OCI-LY1 (cell line): ENCODE measurements around the gene FMN1.

Experiments
- H2AFZ ChIP-seq: fragments of 200-600 bp; sonication (generic), shearing (Covaris generic); 2 replicates; pipeline ENCODE4 v1.6.0; 2014; ENCODE audit warnings: antibody characterized with exemption, mild to moderate bottlenecking, low read length
- H3F3A ChIP-seq: fragments of 200-600 bp; sonication (generic), shearing (Covaris generic); 2 replicates; pipeline ENCODE4 v1.6.0; 2014; ENCODE audit warnings: mild to moderate bottlenecking, antibody characterized with exemption, low read length, moderate library complexity; ENCODE audit not compliant: insufficient read depth
- H3K27ac ChIP-seq: fragments of 200-600 bp; sonication (generic); 2 replicates; pipeline ENCODE4 v1.5.1; 2014; ENCODE audit warnings: low read length, mixed run types, mild to moderate bottlenecking, low read depth; ENCODE audit not compliant: poor library complexity, severe bottlenecking
- H3K27me3 ChIP-seq: fragments of 200-600 bp; sonication (generic); 2 replicates; pipeline ENCODE4 v1.6.0; 2014; ENCODE audit warnings: antibody characterized with exemption, mild to moderate bottlenecking, low read length, moderate library complexity; ENCODE audit not compliant: insufficient read depth
- H3K36me3 ChIP-seq: fragments of 200-600 bp; sonication (generic); 2 replicates; pipeline ENCODE4 v1.6.1; 2014; ENCODE audit warnings: mild to moderate bottlenecking, antibody characterized with exemption, low read length, moderate library complexity, mixed read lengths; ENCODE audit not compliant: insufficient read depth
- H3K4me1 ChIP-seq: fragments of 200-600 bp; sonication (generic); 2 replicates; pipeline ENCODE4 v1.5.1; 2014; ENCODE audit warnings: mild to moderate bottlenecking, low read length, moderate library complexity; ENCODE audit not compliant: insufficient read depth, severe bottlenecking
- H3K4me2 ChIP-seq: fragments of 200-600 bp; sonication (generic), shearing (Covaris generic); 2 replicates; pipeline ENCODE4 v1.6.1; 2014; ENCODE audit warnings: low read length
- H3K4me3 ChIP-seq: fragments of 200-600 bp; sonication (generic); 2 replicates; pipeline ENCODE4 v1.5.1; 2014; ENCODE audit warnings: low read length, low read depth, mild to moderate bottlenecking, mixed read lengths; ENCODE audit not compliant: poor library complexity, severe bottlenecking
- H3K79me2 ChIP-seq: fragments of 200-600 bp; shearing (Covaris generic); 2 replicates; pipeline ENCODE4 v1.6.1; 2016; ENCODE audit warnings: mixed run types, low read length, mixed read lengths; ENCODE audit not compliant: insufficient read depth
- H3K9ac ChIP-seq: fragments of 200-600 bp; sonication (generic), shearing (Covaris generic); 2 replicates; pipeline ENCODE4 v1.6.1; 2014; ENCODE audit warnings: mild to moderate bottlenecking, low read length, mixed read lengths
- H3K9me2 ChIP-seq: fragments of 200-600 bp; sonication (generic), shearing (Covaris generic); 2 replicates; pipeline ENCODE4 v1.6.1; 2014; ENCODE audit warnings: low read depth, mild to moderate bottlenecking, low read length, mixed read lengths
- H3K9me3 ChIP-seq: fragments of 200-600 bp; shearing (Covaris generic); 2 replicates; pipeline ENCODE4 v1.6.1; 2014; ENCODE audit warnings: low read length, mixed read lengths
- H4K20me1 ChIP-seq: fragments of 200-600 bp; sonication (generic), shearing (Covaris generic); 2 replicates; pipeline ENCODE4 v1.6.0; 2016; ENCODE audit warnings: mild to moderate bottlenecking, low read length; ENCODE audit not compliant: insufficient read depth
- EZH2 ChIP-seq: fragments of 200-600 bp; sonication (generic), shearing (Covaris generic); IDR thresholded peaks from 2 replicates; pipeline ENCODE4 v1.8.0; 2017; ENCODE audit warnings: borderline replicate concordance, mixed run types, mild to moderate bottlenecking, antibody characterized with exemption, low read length, moderate library complexity, mixed read lengths
- TF ChIP-seq, protein P1 (sequence below): fragments of 200-600 bp; sonication (generic), shearing (Covaris generic); IDR thresholded peaks from 2 replicates; pipeline ENCODE4 v1.5.1; 2017; ENCODE audit warnings: mild to moderate bottlenecking, antibody characterized with exemption, low read length, moderate library complexity, mixed read lengths

The FMN1 gene

DNA sequence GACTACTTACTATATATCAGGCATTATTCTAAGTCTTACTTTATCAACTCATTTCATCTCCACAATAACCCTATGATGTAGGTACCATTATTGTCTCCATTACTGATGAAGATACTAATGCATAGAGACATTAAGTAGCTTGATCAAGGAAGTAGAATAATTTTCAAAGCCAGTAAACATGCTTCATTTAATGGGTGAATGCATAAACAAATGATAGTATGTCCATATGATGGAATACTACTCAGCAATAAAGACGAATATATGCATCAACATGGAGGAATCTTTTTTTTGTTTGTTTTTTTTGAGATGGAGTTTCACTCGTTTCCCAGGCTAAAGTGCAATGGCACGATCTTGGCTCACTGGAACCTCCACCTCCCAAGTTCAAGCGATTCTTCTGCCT is 184.9 kb downstream of the FMN1 start:
- H3K9me2 ChIP-seq: no peaks in the 10 kb centered on the region
- H3K4me2 ChIP-seq: no peak overlapping the region
- H3K4me3 ChIP-seq: no peak overlapping the region
- TF ChIP-seq EZH2: no peak
- TF ChIP-seq, protein P1, sequence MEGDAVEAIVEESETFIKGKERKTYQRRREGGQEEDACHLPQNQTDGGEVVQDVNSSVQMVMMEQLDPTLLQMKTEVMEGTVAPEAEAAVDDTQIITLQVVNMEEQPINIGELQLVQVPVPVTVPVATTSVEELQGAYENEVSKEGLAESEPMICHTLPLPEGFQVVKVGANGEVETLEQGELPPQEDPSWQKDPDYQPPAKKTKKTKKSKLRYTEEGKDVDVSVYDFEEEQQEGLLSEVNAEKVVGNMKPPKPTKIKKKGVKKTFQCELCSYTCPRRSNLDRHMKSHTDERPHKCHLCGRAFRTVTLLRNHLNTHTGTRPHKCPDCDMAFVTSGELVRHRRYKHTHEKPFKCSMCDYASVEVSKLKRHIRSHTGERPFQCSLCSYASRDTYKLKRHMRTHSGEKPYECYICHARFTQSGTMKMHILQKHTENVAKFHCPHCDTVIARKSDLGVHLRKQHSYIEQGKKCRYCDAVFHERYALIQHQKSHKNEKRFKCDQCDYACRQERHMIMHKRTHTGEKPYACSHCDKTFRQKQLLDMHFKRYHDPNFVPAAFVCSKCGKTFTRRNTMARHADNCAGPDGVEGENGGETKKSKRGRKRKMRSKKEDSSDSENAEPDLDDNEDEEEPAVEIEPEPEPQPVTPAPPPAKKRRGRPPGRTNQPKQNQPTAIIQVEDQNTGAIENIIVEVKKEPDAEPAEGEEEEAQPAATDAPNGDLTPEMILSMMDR: no peak
- H3K27me3 ChIP-seq: no peaks in the 10 kb centered on the region
- no peaks in the 10 kb centered on the region for H4K20me1 ChIP-seq
- H3K9me3 ChIP-seq: no peaks in the 10 kb centered on the region
- H3K9ac ChIP-seq: no peak overlapping the region
- no peak overlapping the region for H3K27ac ChIP-seq
- no peaks in the 10 kb centered on the region for H3K79me2 ChIP-seq
- no peaks in the 10 kb centered on the region for H3F3A ChIP-seq
- H3K36me3 ChIP-seq: no peaks in the 10 kb centered on the region
- H2AFZ ChIP-seq: no peak overlapping the region
- no peaks in the 10 kb centered on the region for H3K4me1 ChIP-seq

DNA sequence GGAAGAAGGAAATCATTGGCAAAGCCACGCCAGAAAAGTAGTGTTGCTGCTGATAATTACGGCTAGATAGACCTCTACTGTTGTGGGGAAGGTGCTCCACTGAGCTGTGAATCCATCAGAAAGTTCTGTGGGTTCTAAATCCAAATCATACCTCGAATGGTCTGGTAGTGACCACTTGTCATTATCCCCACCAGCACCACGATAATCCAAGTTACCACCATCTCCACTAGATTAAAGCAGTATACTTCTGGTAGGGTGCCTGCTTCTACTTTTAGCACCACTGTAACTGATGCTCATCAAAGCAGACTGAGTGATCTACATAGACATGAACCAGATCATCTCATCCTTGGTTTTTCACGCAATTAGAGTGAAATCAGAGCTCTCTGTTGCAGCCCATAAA is 185.5 kb downstream of the FMN1 start:
- H3K79me2 ChIP-seq: no peaks in the 10 kb centered on the region
- no peak overlapping the region for H3K4me2 ChIP-seq

DNA sequence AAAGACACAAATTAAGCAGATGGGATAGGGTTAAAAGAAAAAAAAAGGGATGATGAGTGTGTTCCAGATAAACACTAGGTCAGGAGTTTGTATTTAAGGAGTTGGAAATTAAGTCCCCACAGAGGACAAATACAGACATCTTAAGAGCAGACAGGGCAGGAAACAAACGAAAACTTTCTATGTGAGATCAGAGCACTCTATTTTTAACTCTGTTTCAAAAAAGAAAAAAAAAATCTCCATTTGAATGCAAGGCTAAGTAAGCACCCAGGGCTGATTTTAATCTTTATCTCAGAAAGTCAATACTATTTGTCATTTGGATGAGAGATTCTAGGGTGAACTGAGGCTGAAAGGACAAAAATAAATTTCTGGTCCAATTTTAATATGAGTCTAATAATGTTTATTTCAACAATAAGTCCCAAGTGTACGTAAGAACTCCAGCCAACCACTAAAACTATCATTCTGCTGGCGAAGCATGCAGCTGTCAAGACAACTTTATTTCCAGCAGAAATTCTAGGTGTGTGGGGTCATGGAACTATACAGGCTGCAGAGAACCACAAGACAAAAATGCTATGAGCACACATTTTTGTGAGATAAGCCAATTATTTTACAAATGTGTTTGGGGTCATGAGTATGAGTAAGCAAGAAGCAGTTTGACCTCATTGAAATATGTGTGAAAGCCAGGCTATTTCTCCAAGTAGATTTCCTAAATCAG is 186.1 kb downstream of the FMN1 start:
- no peak overlapping the region for H3K27ac ChIP-seq
- no peak for TF ChIP-seq EZH2
- TF ChIP-seq, protein P1: no peak
- H3K9me3 ChIP-seq: no peaks in the 10 kb centered on the region
- H3K36me3 ChIP-seq: no peaks in the 10 kb centered on the region
- H4K20me1 ChIP-seq: no peaks in the 10 kb centered on the region
- no peaks in the 10 kb centered on the region for H3K9me2 ChIP-seq
- H3K4me1 ChIP-seq: no peaks in the 10 kb centered on the region
- no peak overlapping the region for H3K4me3 ChIP-seq
- H3F3A ChIP-seq: no peaks in the 10 kb centered on the region
- H3K27me3 ChIP-seq: no peaks in the 10 kb centered on the region
- no peak overlapping the region for H3K9ac ChIP-seq
- H3K4me2 ChIP-seq: no peak overlapping the region
- H3K79me2 ChIP-seq: no peaks in the 10 kb centered on the region
- H2AFZ ChIP-seq: no peak overlapping the region

More for the DNA sequence above, 185.5 kb downstream of the FMN1 start:
- Histone ChIP-seq H3K36me3 (no peaks in the 10 kb centered on the region), H3K9ac (no peak overlapping the region), H3F3A (no peaks in the 10 kb centered on the region), H3K4me3 (no peak overlapping the region), H3K27ac (no peak overlapping the region), H4K20me1 (no peaks in the 10 kb centered on the region), H3K9me3 (no peaks in the 10 kb centered on the region), H3K4me1 (no peaks in the 10 kb centered on the region), H3K27me3 (no peaks in the 10 kb centered on the region), H3K9me2 (no peaks in the 10 kb centered on the region), H2AFZ (no peak overlapping the region)
- TF ChIP-seq, protein P1: no peak
- TF ChIP-seq EZH2: no peak
